Measurements from ENCODE around the gene TFF2.

DNA sequence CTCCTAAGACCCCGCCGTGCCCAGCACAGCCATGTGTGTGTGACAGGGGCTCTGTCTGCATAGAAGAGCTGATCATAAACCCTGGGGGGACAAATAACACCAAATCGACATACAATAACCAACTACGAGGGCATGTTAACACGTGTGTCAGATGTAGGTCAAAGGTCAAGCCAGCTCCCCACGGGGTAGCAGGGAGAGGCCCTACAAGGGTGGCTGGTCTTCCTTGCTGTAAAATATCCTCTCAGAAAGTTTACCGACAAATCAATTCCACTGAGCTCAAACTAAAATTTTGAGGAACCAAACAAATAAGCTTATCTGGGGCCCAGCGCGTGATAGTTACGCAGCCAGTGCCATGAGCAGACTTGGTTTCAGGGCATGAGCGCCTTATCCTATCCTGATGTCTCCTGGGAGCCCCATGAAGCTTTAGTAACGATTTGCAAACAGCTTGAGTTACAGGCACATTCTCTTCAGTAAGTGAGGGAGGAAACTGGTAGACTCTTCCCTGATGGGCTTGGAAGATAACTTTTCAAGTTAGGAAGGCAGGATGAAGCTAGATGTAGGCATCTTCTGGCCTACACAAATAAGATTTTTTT is 47.7 kb upstream of the TFF2 start:
- TF ChIP-seq, protein P1, sequence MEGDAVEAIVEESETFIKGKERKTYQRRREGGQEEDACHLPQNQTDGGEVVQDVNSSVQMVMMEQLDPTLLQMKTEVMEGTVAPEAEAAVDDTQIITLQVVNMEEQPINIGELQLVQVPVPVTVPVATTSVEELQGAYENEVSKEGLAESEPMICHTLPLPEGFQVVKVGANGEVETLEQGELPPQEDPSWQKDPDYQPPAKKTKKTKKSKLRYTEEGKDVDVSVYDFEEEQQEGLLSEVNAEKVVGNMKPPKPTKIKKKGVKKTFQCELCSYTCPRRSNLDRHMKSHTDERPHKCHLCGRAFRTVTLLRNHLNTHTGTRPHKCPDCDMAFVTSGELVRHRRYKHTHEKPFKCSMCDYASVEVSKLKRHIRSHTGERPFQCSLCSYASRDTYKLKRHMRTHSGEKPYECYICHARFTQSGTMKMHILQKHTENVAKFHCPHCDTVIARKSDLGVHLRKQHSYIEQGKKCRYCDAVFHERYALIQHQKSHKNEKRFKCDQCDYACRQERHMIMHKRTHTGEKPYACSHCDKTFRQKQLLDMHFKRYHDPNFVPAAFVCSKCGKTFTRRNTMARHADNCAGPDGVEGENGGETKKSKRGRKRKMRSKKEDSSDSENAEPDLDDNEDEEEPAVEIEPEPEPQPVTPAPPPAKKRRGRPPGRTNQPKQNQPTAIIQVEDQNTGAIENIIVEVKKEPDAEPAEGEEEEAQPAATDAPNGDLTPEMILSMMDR (IDR thresholded peaks at IDR 0.05 in 8 of 11, conservative IDR thresholded peaks at IDR 0.05 in 3 of 11), result no peak
- no peak for TF ChIP-seq POLR2A (IDR thresholded peaks at IDR 0.05)
- no peak for TF ChIP-seq POLR2AphosphoS5 (IDR thresholded peaks at IDR 0.05)

Measured in spleen (tissue), 7 donors.